Calu3 (cell line): ENCODE data around the gene ATP6V1G2. TPM values are rescaled to one million over a fixed set of nuclear protein-coding genes. Genes with fewer than 3 reads are reported as not detected.
"Not testable (repeated sequence)": the region's sequence is repeated elsewhere in the genome, so short reads cannot be mapped to it uniquely, and the experiment has no call there.

Source experiments
- BruUV-seq: library from RNA; stranded (reverse); fragments of 400-500 nt; replicated peaks from 2 replicates; lab custom pipeline; 2021; lab: Mats Ljungman, UMichigan
- CTCF ChIA-PET: fragments of 300-600 bp; sonication (Branson Sonifier 250); formaldehyde crosslinking; loops from one replicate; lab custom pipeline; 2022; ENCODE audit warnings: antibody characterized with exemption; lab: Charles Lee
- DNase-seq: peaks from one replicate; pipeline ENCODE4 v3.0.0; 2022
- H3K27ac Mint-ChIP-seq: one replicate; pipeline ENCODE4 v1.8.0; 2022; ENCODE audit warnings: mixed read lengths; ENCODE audit not compliant: unreplicated experiment
- H3K27me3 Mint-ChIP-seq: one replicate; pipeline ENCODE4 v1.8.0; 2022; ENCODE audit warnings: mixed read lengths; ENCODE audit not compliant: unreplicated experiment
- H3K36me3 Mint-ChIP-seq: one replicate; pipeline ENCODE4 v1.8.0; 2022; ENCODE audit warnings: mild to moderate bottlenecking, moderate library complexity, mixed read lengths; ENCODE audit not compliant: insufficient read depth, unreplicated experiment
- H3K4me1 Mint-ChIP-seq: one replicate; pipeline ENCODE4 v1.8.0; 2022; ENCODE audit warnings: mild to moderate bottlenecking, low read depth, mixed read lengths; ENCODE audit not compliant: unreplicated experiment
- H3K4me3 Mint-ChIP-seq: one replicate; pipeline ENCODE4 v1.8.0; 2022; ENCODE audit warnings: mild to moderate bottlenecking, low read depth, moderate library complexity, mixed read lengths; ENCODE audit not compliant: unreplicated experiment
- H3K9me3 Mint-ChIP-seq: one replicate; pipeline ENCODE4 v1.8.0; 2022; ENCODE audit warnings: low read depth, mixed read lengths; ENCODE audit not compliant: unreplicated experiment
- CTCF ChIP-seq: fragments of 200-600 bp; IDR thresholded peaks from one replicate; pipeline ENCODE4 v1.8.0; 2022; ENCODE audit warnings: antibody characterized with exemption; ENCODE audit not compliant: unreplicated experiment
- intact Hi-C: fragments of 100-400 bp; cut with micrococcal nuclease; formaldehyde crosslinking; loops from one replicate; pipeline ENCODE4 v1.10.0; 2022; ENCODE audit not compliant: unreplicated experiment
- total RNA-seq: library from RNA; stranded (reverse); gene quantifications from 2 replicates; pipeline ENCODE4 v1.2.3, GENCODE V29; 2022

The ATP6V1G2 gene
- total RNA-seq, 1 experiment from 2014 or later, result 1.0 TPM

- peaks cover 74% of the 10 kb centered on the region for H3K4me1 Mint-ChIP-seq
- H3K36me3 Mint-ChIP-seq, result peaks cover 52% of the 10 kb centered on the region
- peaks cover 3% of the 10 kb centered on the region for H3K9me3 Mint-ChIP-seq
- CTCF ChIA-PET, result interaction anchor here (0.6 to 2.2 kb wide), 9 partner anchors 11 to 205 kb away, joined by 3 to 8 read pairs (median 3); partner anchors contain the start of genes ABHD16A and DDX39B
- peak within 1 kb of the TSS; percentile 88 for H3K4me3 Mint-ChIP-seq
- DNase-seq, result peak; percentile 94
- H3K27me3 Mint-ChIP-seq, result no peaks in the 10 kb centered on the region
- peak within 1 kb of the TSS; percentile 62 for H3K27ac Mint-ChIP-seq
- BruUV-seq, result TSS peak; percentile 22
- peak; percentile 25 for TF ChIP-seq CTCF
- intact Hi-C loops, result loop anchor here (1.0 kb wide), 1 partner anchor 42 kb away; no protein-coding TSS in a partner anchor
These were observed 48.6 kb downstream of the ATP6V1G2 start, which contains the start of gene MICB for GRCh38 chr6:31497531-31498476. Gene MICB (plus strand): TSS chr6:31498145. CDS start chr6:31498194, 49 bp downstream.

DNA sequence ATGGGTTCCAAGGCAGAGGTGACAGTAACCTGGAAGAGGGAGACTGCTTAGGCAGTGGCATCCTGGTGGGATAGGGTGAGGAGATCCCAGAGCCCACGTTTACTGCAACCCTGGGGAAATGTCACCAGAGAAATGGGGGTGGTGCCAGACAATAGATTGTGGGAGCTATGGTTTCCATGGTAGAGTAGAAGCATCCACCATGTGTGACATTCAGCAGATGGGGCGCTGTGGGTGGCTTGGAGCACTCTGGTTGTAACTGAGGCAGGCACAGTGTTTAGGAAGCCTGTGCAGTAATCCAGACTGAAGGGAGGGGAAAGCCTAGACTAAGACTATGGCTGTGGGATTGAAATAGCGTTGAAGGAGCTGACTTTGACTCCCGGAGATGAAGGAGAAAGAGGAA is 49.6 kb downstream of the ATP6V1G2 start:
- DNase-seq, H3K9me3 Mint-ChIP-seq, H3K27me3 Mint-ChIP-seq, BruUV-seq: not testable (repeated sequence)
- intact Hi-C loops, result loop anchor here (1.0 kb wide), 1 partner anchor 43 kb away; no protein-coding TSS in a partner anchor
- CTCF ChIA-PET, result interaction anchor here (1.2 to 1.7 kb wide), 2 partner anchors 10 to 96 kb away, joined by 3 read pairs; no protein-coding TSS in a partner anchor
- Mint-ChIP-seq H3K4me3 (peak overlapping the region; percentile 88), H3K36me3 (peaks cover 52% of the 10 kb centered on the region), H3K4me1 (peaks cover 68% of the 10 kb centered on the region), H3K27ac (peak overlapping the region; percentile 42)

- peaks cover 57% of the 10 kb centered on the region for H3K4me1 Mint-ChIP-seq
- H3K27ac Mint-ChIP-seq, result peak overlapping the region; percentile 1
- no peaks in the 10 kb centered on the region for H3K9me3 Mint-ChIP-seq
- peaks cover 52% of the 10 kb centered on the region for H3K36me3 Mint-ChIP-seq
- intact Hi-C loops, result loop anchor here (1.0 kb wide), 1 partner anchor 103 kb away; no protein-coding TSS in a partner anchor
- TF ChIP-seq CTCF, result no peak
- no peaks in the 10 kb centered on the region for H3K27me3 Mint-ChIP-seq
- CTCF ChIA-PET, result interaction anchor here (0.6 to 3.6 kb wide), 4 partner anchors 46 to 682 kb away, joined by 3 to 20 read pairs (median 7); partner anchors contain the start of genes DDX39B and NFKBIL1
- DNase-seq, result peak; percentile 48
- H3K4me3 Mint-ChIP-seq, result peak overlapping the region; percentile 56
- BruUV-seq, result TSS peak; percentile 28
These were observed 50.8 kb downstream of the ATP6V1G2 start for GRCh38 chr6:31495580-31495979.

Other genes starting within 250 kb of the ATP6V1G2 start
- gene HLA-B, start 189.4 kb downstream of the ATP6V1G2 start, total RNA-seq, result 1,078 and 2,594 TPM in 2 replicates
- gene MICA, start 143.0 kb downstream of the ATP6V1G2 start, total RNA-seq, result 70.2 and 77.1 TPM in 2 replicates
- gene MICB, start 48.5 kb downstream of the ATP6V1G2 start, total RNA-seq, result 59.3 and 64.3 TPM in 2 replicates
- gene MCCD1, start 17.6 kb downstream of the ATP6V1G2 start, total RNA-seq, result not detected in 2 replicates
- gene DDX39B, start 4.6 kb downstream of the ATP6V1G2 start, total RNA-seq, result 631 and 646 TPM in 2 replicates
- 33.5 and 34.0 TPM in 2 replicates for gene NFKBIL1, start 1.0 kb upstream of the ATP6V1G2 start, total RNA-seq
- gene LTA, start 25.7 kb upstream of the ATP6V1G2 start, total RNA-seq, result not detected in 2 replicates
- gene TNF, start 29.0 kb upstream of the ATP6V1G2 start, total RNA-seq, result 0.22 and 0.68 TPM in 2 replicates
- 0.44 and 1.4 TPM in 2 replicates for gene LTB, start 35.8 kb upstream of the ATP6V1G2 start, total RNA-seq
- 0.94 TPM in 1 of 2 replicates, not detected in the other for gene LST1, start 39.7 kb upstream of the ATP6V1G2 start, total RNA-seq
- gene NCR3, start 46.4 kb upstream of the ATP6V1G2 start, total RNA-seq, result not detected in 2 replicates
- not detected in 2 replicates for gene AIF1, start 68.6 kb upstream of the ATP6V1G2 start, total RNA-seq
- 473 and 509 TPM in 2 replicates for gene PRRC2A, start 74.1 kb upstream of the ATP6V1G2 start, total RNA-seq
- 617 and 663 TPM in 2 replicates for gene BAG6, start 106.1 kb upstream of the ATP6V1G2 start, total RNA-seq
- gene APOM, start 109.3 kb upstream of the ATP6V1G2 start, total RNA-seq, result 2.6 and 3.6 TPM in 2 replicates
- 40.3 and 42.9 TPM in 2 replicates for gene C6orf47, start 114.2 kb upstream of the ATP6V1G2 start, total RNA-seq
- 32.2 and 35.6 TPM in 2 replicates for gene GPANK1, start 118.4 kb upstream of the ATP6V1G2 start, total RNA-seq
- 337 and 357 TPM in 2 replicates for gene CSNK2B, start 119.5 kb upstream of the ATP6V1G2 start, total RNA-seq
- 44.6 and 45.1 TPM in 2 replicates for gene LY6G5B, start 123.4 kb upstream of the ATP6V1G2 start, total RNA-seq
- gene LY6G5C, start 134.5 kb upstream of the ATP6V1G2 start, total RNA-seq, result 4.9 and 5.4 TPM in 2 replicates
- 89.9 and 99.1 TPM in 2 replicates for gene ABHD16A, start 156.7 kb upstream of the ATP6V1G2 start, total RNA-seq
- not detected in 2 replicates for gene LY6G6F, start 160.3 kb upstream of the ATP6V1G2 start, total RNA-seq
- not detected in 2 replicates for gene LY6G6D, start 168.7 kb upstream of the ATP6V1G2 start, total RNA-seq
- gene LY6G6C, start 175.1 kb upstream of the ATP6V1G2 start, total RNA-seq, result 1.0 TPM in 1 of 2 replicates, not detected in the other
- gene MPIG6B, start 176.8 kb upstream of the ATP6V1G2 start, total RNA-seq, result not detected in 2 replicates
- gene DDAH2, start 182.7 kb upstream of the ATP6V1G2 start, total RNA-seq, result 81.4 and 89.6 TPM in 2 replicates
- gene CLIC1, start 189.9 kb upstream of the ATP6V1G2 start, total RNA-seq, result 943 and 1,109 TPM in 2 replicates
- gene MSH5, start 193.4 kb upstream of the ATP6V1G2 start, total RNA-seq, result 156 and 176 TPM in 2 replicates
- 26.6 and 30.3 TPM in 2 replicates for gene SAPCD1, start 216.0 kb upstream of the ATP6V1G2 start, total RNA-seq
- gene VWA7, start 230.7 kb upstream of the ATP6V1G2 start, total RNA-seq, result 22.1 and 37.6 TPM in 2 replicates
- gene VARS1, start 249.1 kb upstream of the ATP6V1G2 start, total RNA-seq, result 316 and 331 TPM in 2 replicates